DND-41 (cell line): ENCODE measurements around the gene GSTM2.

Experiments used
- CTCF ChIP-seq: IDR thresholded peaks from 2 replicates; pipeline ENCODE4 v1.5.1; 2012; ENCODE audit warnings: borderline replicate concordance, low read length, moderate library complexity, mild to moderate bottlenecking; ENCODE audit not compliant: poor library complexity, severe bottlenecking; ENCODE audit errors: extremely low read depth
- EZH2 ChIP-seq: IDR thresholded peaks from 3 replicates; pipeline ENCODE4 v1.6.1; 2012; ENCODE audit warnings: borderline replicate concordance, low read depth, mild to moderate bottlenecking, moderate library complexity, low read length, inconsistent platforms; ENCODE audit not compliant: severe bottlenecking

GRCh38 chr1:109671067-109671466 lies 3.2 kb downstream of the GSTM2 start:
- TF ChIP-seq CTCF (no peak), EZH2 (no peak)
